Hematopoietic multipotent progenitor cell treated with erythropoietin and hydrocortisone succinate and interleukin-3 and kit ligand, for 6 days (in vitro differentiated cells): ENCODE data around the gene SFMBT2.
"Not testable (repeated sequence)": the region's sequence is repeated elsewhere in the genome, so short reads cannot be mapped to it uniquely, and the experiment has no call there.

Experiments used
- DNase-seq: peaks from one replicate; pipeline ENCODE4 v3.0.0-alpha.2; 2015

The SFMBT2 gene

DNA sequence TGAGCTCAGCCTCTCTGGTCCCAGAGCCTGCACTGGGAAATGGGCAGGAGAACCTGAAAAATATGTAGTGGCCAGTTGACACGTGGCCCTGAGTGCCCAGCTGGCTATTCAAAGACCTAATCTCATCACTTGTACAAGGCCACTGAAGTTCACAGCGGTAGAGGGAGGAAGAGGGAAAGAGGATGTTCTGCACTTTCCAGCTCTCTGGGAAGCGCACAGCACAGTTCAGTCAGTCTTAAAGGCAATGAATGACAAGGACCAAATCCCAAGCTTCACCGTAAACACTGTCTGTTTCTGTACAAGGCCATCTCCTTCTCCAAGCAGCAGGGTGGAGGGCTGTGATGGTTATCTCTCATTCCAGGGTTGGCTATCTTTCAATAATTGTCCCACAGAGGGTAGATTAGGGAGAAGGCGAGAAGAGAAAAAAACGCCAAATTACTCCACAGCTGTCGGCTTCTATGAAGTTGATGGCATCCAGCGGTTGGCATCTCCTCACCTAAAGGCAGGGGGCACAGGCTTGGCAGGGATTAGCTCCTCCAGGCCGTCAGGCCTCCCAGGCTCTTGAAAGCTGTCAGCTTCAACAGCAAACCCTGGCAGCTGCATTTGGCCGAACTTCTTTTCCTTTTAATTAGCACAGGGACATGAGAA, 10.6 kb downstream of the SFMBT2 start:
- DNase-seq, result no peak

DNA sequence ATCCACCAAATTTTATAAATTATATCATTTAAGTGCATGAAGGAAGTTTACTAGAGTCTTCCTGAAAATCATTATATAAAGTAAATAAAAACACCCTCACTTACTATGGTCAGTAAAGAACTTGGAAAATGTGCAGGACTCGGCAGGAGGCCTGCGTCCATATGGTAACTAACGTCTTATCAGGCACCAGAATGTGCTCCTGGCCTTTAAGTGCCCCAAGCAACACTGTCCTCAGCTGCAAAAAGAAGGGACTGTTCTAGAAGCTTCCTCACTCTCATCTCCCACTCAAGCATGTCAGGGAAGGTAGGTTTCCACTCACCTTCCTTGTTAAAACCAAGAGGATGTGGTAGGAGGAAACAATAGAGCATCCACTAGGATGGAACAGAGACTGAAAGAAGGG, 11.3 kb downstream of the SFMBT2 start:
- DNase-seq, result no peak

DNA sequence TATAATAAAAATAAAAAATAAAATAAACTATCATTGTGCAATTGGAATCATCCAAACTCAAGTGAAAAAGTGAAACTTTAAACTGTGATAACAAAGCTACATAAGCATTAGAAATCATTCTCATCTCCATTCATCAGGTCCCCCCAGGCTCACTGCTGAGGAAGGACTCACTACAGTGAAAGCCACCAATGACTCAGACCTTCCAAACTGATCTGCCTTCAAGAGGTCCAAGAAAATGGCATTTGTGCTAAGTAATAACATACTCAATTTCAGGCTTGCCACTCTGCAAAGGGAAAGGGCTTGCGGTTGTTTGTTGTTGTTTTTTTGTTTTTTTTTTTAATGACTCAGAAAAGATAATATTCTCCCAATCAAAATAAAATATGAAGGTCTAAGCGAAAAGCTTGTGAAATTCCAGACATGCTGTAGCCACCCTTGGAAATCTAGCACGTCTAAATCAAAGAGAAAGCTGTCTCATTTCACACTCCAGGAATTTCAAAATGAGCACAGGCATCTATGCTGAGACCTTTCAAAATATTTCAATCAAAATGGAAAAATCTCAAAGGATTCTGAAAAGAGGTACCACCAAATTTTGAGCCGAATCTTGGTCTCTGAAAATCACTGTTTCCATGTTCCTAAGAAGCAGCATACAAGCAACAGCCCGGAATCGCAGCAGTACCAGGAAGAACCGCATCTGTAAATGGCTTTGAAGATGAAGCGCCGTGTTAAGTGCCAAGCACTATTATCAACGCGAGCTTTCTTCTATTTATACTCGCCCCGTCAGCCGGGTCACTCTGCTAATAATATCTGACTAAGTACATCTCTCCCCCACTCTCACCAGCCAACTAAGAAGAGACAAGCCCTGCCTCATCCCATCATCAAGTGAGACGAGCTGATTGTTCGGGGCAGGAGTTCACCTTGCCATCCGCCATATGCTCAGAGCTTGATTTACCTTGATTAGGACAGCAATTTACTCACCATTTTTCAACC, 13.5 kb downstream of the SFMBT2 start:
- DNase-seq, result peak; percentile 20

DNA sequence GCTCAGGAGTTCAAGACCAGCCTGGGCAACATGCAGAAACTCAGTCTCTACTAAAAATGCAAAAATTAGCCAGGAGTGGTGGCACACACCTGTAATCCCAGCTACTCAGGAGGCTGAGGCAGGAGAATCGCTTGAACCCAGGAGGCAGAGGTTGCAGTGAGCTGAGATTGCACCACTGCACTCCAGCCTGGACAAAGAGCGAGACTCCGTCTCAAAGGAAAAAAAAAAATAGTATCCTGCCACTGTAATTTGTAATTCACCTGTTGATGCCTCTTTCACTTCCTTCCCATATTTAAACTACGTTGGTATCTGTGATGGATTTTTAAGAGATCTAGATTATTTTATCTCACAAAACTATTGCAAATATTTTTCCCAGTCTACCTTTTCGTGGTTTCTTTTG, 18.5 kb downstream of the SFMBT2 start:
- DNase-seq, result not testable (repeated sequence)

DNA sequence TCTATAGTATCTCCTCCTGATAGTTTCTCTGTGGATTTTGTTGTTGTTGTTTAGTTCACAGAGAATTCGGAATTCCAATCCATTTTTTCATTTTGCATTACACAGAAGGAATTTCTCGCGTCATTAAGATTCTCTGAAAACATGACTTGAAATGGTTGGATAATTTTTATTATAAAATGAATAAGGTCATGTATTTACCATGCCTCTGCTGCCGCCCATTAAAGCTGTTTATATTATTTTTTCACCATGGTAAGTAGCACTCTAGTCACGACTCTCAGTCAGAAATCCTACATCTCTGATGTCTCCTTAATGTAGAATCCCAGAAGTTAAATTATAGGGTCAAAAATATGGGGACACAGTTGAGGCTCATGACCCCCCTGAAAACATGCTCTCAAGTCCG, 19.1 kb downstream of the SFMBT2 start:
- DNase-seq, result no peak

DNA sequence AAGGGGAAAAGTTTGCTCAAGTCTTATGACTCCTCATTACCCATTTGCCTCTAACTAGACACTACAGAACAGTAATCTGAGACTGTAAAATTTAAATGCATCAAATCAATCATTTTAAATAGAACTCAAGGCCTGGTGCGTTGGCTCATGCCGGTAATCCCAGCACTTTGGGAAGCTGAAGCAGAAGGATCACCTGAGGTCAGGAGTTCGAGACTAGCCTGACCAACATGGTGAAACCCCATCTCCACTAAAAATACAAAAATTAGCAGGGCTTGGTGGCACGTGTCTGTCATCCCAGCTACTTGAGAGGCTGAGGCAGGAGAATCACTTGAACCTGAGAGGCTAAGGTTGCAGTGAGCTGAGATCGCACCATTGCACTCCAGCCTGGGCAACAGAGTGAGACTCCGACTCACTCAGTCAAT, 20.1 kb downstream of the SFMBT2 start:
- DNase-seq, result not testable (repeated sequence)

DNA sequence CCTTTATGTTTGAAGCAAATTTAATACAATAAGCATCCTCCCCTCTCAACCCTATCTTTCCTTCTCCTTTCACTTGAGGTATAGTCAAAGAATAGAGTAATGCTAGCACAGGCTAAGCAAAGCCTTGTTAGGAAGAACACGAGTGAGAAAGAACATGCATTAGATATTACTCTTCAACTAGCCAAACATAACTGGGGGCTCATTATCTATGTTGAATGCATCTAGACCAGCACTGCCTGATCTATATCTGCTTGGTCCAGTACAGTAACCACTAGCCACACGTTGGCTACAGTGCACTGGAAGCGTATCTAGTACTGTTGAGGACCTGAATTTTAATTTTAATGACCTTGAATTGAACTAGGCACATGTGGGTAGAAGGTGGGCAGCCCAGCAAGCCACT, 21.0 kb downstream of the SFMBT2 start:
- peak; percentile 16 for DNase-seq

DNA sequence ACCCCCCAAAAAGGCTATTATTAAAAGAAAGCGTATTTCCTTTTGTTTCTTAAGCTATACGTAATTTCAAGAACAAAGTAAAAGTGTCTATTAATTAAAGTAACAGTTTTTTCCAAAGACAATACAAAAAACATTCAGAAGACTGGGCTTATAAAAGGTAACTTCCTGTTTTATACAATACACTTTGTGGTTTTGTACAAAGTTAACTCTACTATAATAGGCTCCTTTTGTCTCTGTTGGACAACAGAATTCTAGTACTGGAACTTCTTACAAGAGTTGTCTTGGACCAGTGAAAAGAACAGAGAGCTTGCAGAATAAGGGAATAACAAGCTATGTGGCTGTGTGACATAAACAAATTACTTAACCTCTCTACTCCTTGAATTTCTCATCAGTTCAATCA, 21.5 kb downstream of the SFMBT2 start:
- DNase-seq, result no peak

DNA sequence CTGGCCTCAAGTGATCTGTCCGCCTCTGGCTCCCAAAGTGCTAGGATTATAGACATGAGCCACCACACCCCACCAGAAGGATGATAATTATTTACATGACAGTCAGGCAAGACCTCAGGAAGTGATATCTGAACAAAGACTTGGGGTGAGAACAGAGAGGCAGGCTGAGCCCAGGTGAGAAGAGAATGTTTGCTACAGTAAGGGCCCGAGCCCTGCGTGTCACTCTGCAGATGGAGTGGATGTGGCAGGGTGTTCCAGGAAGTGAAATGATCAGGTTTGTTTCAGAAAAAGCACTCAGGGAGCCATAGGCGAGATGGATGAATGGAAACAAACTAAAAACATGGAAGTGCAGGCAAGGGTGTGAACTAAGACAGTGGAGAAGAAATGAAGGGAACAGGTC, 22.2 kb downstream of the SFMBT2 start:
- no peak for DNase-seq

DNA sequence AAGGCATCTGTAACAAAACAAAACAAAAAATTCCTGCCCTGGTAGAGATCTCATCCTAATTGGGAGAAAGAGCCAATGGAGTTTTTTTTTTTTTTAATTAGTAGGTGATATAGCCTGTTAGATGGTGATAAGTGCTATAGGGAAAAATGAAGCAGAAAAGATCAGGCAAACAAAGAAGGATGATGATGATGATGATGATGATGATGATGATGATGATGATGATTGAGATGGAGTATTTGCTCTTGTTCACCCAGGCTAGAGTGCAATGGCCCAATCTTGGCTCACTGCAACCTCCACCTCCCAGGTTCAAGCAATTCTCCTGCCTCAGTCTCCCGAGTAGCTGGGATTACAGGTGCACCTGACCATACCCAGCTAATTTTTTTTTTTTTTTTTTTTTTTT, 22.7 kb downstream of the SFMBT2 start:
- DNase-seq, result not testable (repeated sequence)

DNA sequence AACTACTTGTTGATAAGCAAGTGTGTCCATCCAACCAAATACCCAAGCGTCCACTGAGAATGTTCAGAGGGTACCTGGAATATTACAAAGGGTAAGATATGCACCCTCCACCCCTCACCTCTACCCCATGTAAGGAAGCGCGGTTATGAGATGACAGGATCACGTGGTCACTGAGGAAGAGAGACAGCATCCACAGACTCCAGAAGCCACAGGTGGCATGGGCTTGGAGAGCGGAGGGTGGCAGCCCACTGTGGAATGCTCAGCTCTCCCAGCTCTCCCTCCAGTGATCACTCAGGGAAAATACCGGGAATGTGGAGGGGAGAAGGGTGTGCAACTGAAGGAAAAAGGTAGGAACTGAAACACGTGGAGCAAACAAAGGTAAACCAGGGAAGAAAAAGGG, 25.7 kb downstream of the SFMBT2 start:
- no peak for DNase-seq

DNA sequence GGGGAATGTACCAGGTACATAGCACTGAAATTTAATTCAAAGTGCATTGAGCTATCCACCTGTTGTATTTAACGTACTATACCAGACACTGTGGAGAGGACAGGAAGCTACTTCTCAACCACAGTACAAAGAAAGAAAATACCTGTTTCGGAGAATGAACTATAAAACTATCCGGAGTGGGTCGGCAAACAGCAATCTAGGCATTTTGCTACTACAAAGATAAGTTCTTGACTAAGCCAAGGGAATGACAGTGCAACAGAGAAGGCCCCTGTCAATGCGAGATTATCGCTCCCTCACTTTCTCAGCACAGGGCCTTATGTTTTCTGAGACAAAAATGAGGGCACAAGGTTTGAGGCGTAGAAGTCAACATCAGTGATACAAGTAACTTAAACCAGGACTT, 27.4 kb downstream of the SFMBT2 start:
- no peak for DNase-seq

DNA sequence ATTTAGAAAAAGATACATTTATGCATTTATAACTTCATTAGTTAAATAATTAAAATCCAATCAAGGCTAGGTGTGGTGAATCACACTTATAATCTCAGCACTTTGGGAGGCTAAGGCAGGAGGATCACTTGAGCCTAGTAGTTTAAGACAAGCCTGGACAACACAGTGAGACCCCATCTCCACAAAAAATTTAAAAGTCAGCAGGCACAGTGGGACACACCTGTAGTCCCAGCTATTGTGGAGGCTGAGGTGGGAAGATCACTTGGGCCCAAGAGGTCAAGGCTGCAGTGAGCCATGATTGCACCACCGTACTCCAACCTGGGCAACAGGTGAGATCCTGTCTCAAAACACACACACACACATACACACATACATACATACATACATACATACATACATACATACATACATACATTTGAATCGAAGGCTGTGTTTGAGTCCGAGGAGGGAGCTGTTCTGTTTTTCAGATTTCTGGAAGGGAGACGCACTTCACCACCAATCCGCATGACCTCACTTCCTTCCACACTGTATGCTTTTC, 30.1 kb downstream of the SFMBT2 start:
- no peak for DNase-seq

DNA sequence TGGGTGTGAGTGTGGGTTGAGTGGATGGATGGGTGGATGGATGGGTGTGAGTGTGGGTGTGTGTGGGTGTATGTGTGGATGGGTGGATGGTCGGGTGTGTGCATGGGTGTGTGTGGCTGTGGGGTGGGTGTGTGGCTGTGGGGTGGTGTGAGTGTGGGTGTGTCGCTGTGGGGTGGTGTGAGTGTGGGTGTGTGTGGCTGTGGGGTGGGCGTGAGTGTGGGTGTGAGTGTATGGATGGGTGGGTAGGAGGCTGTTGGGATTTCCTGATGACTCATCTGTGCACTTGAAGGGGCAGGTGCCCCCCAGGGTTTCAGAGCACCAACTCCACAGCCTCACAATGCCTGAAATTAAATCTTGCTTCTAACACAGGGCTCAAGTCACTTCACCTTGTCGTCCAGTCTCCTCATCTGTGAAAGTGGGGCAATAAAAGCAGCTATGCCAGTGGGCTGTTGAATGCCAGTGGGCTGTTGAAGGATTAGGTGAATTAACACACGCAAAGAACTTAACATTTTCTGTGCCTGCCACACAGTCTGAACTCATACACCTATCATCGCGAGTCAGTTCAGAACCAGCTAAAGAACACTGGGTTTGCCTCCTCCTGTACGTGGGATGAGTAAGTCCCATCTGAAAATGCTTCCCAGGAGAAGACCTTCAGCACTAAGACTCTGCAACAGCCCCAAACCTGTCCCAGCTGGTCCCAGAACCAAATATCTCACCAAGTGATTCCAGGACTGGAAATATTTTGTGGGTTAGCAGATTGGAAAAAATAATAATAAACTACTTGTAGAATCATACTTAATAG, 32.0 kb downstream of the SFMBT2 start:
- no peak for DNase-seq

DNA sequence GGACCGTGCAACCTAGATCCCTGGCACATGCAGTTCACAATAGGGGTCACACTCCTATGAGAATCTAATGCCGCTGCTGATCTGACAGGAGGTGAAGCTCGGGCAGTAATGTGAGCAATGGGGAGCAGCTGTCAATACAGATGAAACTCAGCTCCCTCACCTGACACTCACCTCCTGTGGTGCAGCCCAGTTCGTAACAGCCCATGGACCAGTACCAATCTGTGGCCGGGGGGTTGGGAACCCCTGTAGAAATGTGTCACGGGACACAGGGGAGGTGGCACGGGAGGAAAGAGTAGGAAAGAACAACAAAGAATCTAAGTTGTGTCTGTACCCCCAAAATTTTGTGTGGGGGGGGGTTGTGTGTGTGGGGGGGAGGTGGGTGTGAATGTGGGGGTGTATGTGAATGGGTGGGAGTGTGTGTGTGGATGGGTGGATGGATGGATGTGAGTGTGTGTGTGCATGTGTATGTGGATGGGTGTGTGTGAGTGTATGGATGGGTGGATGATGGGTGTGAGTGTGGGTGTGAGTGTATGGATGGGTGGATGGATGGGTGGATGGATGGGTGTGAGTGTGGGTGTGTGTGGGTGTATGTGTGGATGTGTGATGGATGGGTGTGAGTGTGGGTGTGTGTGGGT, 33.1 kb downstream of the SFMBT2 start:
- no peak for DNase-seq

DNA sequence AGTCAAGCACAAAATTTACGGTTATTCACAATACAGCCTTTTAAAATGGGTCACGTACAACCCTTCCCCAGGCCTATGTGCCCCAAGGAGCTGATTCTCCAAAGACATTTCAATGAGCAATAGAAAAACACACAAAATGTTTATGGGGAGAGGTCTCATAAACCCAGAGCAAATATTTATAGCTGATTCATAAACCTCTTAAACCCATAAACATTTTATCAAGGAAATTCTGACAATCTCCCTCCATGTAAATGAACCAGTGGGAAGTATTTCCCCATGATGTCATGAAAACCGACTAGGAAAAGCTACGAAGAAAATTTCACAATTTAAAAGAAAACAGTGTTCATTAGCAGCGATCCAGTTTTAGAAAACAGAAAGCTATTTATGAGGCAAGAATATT, 36.0 kb downstream of the SFMBT2 start:
- no peak for DNase-seq

DNA sequence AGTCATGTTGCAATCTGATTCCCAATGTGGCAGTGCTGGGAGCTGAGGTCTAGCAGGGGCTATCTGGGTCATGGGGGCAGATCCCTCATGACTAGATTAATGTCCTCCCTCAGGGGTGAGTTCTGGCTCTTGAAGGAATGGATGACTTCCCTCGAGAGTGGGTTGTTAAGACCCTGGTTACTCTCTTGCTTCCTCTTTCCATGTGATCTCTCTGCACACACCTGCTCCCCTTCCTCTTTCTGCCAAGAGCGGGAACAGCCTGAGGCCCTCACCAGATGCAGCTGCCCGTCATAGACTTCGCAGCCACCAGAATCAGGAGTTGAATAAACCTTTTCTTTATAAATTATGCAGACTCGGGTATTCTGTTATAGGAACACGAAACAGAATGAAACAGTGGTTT, 37.8 kb downstream of the SFMBT2 start:
- no peak for DNase-seq

DNA sequence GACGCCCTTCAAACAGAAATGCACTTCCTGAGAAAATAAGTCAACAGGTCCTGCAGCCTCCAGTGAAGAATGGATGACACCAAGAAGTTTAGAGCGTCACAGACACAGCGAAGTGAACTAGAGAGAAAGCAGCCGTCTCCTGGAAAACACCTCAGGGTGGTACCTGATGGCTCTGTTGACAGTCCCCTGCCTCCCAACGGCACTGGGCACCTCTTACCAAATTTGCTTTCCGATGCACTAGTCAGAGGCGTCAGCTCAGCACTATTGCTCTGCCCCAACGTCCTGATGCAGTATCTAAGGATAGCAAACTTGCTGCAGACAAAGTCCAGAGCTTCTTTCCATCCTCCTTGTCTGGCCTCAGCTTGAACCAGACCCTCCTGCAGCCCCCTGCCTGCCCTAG, 38.3 kb downstream of the SFMBT2 start:
- DNase-seq, result no peak

DNA sequence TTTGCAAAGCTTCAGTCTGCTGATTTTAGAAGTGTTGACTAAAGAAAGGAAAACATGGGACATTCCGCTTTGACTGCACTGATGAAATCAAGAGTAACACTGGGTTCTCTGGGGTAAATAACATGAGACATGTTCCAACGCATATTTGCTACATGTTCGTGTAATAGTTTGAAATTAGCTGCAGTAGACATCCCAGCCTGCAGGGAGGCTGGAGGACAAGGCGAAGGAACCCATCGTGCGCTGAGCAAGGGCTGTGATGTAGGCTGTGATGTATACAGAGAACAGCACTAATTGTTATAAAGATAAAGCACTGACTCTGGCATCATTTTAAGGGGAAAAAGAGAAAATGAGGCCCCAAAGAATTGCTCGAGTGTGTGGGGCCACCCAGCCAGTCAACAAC, 40.3 kb downstream of the SFMBT2 start:
- no peak for DNase-seq

DNA sequence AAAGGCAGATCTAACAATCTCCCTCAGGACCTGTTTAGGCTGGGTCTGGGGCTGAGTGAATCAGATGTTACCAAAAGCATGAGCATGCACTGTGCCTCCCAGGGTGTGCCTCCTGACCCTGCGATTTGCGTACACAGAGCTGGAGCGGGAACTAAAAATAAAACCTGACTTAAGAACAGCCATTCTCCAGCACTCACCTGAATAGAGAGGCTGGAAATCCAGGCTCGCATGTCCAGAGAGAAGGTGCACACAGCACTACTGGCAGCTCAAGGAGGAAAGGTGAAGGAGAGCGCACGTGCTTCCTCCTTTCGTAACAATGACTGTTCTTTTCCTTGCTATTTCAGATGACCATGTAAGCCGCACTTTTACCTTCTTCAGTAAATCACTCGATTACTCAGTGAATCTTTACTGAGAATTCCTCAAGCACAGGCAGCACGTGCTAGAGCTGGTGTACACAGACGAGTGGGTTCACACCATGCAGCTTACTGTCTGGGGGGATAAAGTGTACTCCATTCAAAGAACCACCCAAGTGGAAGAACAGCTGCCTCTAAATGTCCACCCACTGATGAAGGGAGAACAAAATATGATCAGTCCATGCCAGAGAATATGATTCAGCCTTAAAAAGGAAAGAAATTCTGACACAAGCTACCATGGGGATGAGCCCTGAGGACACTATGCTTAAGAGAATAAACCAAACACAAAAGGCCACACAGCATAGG, 45.6 kb downstream of the SFMBT2 start:
- DNase-seq, result no peak

DNA sequence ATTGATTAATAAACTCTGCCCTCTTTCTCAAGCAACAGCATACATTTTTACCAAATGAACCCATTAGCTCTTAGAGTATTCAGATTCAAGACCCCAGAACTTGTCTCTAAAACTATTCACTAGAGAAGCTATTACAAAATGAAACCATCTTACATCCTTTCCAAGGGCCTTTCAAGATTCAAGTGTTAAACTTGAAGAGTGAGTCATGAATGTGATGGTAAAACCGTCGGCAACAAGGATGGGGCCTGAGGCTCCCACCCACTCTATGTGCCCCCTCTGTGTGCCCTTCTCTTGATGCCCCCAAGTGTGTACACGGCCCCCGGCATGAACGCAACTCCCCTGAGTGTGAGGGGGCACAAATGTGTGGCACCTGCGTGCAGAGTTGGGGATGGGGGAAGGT, 46.4 kb downstream of the SFMBT2 start:
- no peak for DNase-seq

DNA sequence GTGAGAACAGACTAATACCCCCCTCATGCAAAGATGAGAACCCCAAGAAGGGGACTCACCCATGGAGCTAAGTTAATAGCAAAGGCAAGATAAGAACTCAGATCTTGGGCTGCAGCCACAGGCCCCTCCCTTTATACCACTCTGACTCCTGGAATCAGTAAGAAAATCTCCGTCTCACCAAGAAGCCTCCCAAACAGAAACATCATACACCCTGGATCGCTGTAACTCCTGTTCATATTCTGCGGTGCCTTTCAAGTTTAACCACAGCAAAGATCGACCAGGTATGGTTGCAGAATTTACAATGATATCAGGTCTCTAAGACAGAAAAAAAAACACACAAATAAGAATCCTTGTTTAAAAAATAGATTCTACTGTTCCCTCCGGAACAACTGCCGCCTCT, 47.1 kb downstream of the SFMBT2 start:
- no peak for DNase-seq
